B cell (primary cell): ENCODE results near the gene TAF4.
"Not testable (repeated sequence)": the region's sequence is repeated elsewhere in the genome, so short reads cannot be mapped to it uniquely, and the experiment has no call there.

ENCODE experiments used
- CTCF ChIP-seq: fragments of 200-600 bp; IDR thresholded peaks from one replicate; pipeline ENCODE4 v1.8.0; 2022; ENCODE audit warnings: antibody characterized with exemption, mild to moderate bottlenecking
- EZH2 ChIP-seq: IDR thresholded peaks from 2 replicates; pipeline ENCODE4 v1.6.1; 2012; ENCODE audit warnings: borderline replicate concordance, low read depth, mild to moderate bottlenecking, moderate library complexity, low read length; ENCODE audit not compliant: insufficient read depth, poor library complexity, severe bottlenecking

GRCh38 chr20:61945495-61945894, 120.2 kb downstream of the TAF4 start:
- TF ChIP-seq CTCF, EZH2: not testable (repeated sequence)
